ENCODE measurements around the gene CLSTN2.

DNA sequence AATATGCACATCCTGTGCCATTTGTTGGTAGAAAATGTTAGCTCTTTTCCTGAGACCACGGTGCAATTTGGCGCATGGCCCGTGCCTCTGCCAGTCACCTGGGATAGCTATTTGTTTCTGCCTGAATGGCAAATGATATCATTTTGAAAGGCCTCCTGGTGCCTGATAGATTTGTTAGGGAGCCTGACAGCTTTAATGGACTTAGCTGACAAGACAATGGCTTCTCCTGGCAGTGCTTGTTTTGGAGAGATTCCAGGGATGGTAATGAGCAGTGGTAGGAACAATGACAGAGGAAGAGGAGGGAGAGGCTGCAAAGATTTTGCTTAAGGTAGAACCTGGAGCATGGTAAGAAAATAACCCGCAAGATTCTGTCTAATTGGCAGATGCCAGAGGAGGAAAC is 268.5 kb downstream of the CLSTN2 start:
- TF ChIP-seq, protein P1, sequence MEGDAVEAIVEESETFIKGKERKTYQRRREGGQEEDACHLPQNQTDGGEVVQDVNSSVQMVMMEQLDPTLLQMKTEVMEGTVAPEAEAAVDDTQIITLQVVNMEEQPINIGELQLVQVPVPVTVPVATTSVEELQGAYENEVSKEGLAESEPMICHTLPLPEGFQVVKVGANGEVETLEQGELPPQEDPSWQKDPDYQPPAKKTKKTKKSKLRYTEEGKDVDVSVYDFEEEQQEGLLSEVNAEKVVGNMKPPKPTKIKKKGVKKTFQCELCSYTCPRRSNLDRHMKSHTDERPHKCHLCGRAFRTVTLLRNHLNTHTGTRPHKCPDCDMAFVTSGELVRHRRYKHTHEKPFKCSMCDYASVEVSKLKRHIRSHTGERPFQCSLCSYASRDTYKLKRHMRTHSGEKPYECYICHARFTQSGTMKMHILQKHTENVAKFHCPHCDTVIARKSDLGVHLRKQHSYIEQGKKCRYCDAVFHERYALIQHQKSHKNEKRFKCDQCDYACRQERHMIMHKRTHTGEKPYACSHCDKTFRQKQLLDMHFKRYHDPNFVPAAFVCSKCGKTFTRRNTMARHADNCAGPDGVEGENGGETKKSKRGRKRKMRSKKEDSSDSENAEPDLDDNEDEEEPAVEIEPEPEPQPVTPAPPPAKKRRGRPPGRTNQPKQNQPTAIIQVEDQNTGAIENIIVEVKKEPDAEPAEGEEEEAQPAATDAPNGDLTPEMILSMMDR (IDR thresholded peaks at IDR 0.05 in 8 of 11, conservative IDR thresholded peaks at IDR 0.05 in 3 of 11) = no peak
- no peak for TF ChIP-seq POLR2A (IDR thresholded peaks at IDR 0.05)
